ENCODE results near the gene TMEM74B. TPM values are rescaled to one million over a fixed set of nuclear protein-coding genes. Genes with fewer than 3 reads are reported as not detected.

The TMEM74B gene
- total and polyA plus RNA-seq, 2 donors, result 0.47 to 1.3 TPM

DNA sequence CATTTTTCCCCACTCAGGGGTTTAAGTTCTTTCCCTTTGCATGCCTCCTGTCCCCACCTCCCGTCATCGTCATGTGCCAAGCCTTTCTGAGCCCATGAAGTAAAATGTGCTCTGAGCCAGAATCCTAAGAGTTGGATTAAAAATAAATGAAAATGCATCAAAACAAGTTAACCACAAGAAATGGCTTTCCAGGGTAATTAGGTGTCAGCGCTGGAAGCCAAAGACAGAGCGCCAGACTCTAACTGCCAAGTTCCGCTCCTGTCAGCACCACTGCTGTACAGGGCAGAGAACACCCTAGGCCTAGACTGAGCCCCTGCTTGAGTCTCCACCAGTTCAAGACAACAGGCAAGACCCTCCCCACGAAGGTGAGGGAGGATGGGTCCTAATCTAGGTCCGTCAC lies 13.0 kb upstream of the TMEM74B start:
- no peaks in the 10 kb centered on the region for H3K36me3 ChIP-seq (ENCODE audit: control insufficient read depth in 2 of 2, insufficient read depth in 2 of 2, low read length in 1 of 2)
- no peak for DNase-seq (ENCODE audit: low read depth in 6 of 9, low spot score in 9 of 9)
- no peaks in the 10 kb centered on the region for H3K4me1 ChIP-seq (ENCODE audit: control insufficient read depth in 2 of 2, insufficient read depth in 2 of 2, low read length in 2 of 2)
- H3K27me3 ChIP-seq (ENCODE audit: control insufficient read depth in 2 of 2, insufficient read depth in 1 of 2, low read length in 1 of 2), result no peaks in the 10 kb centered on the region
- WGBS, result 88% methylated on average over 7 of the region's 7 CpGs
- H3K9me3 ChIP-seq (ENCODE audit: control insufficient read depth in 2 of 2, insufficient read depth in 1 of 2, low read length in 1 of 2), result no peaks in the 10 kb centered on the region
- no peak overlapping the region for H3K27ac ChIP-seq (ENCODE audit: low read depth in 1 of 2, low read length in 1 of 2)
- H3K4me3 ChIP-seq (ENCODE audit: low read length in 2 of 2), result no peak overlapping the region

DNA sequence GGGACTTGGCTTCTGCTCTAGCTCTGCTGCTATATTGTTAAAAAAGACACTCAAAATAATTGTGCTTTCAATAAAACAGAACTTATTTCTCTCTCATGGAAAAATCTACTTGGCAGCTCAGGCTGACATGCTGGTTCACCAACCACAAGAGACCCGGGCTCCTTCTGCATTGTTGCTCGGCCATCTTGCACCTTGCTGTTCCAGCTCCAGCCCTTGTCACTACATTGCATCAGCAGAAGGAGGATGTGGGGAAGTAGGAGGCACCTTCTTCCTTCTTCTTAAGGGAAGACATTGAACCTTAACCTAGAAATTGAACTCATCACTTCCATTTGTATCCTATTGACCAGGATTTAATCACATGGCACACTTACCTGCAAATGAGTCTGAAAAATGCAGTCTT lies 11.9 kb upstream of the TMEM74B start:
- DNase-seq (ENCODE audit: low read depth in 6 of 9, low spot score in 9 of 9), result no peak
- no peaks in the 10 kb centered on the region for H3K36me3 ChIP-seq (ENCODE audit: control insufficient read depth in 2 of 2, insufficient read depth in 2 of 2, low read length in 1 of 2)
- H3K9me3 ChIP-seq (ENCODE audit: control insufficient read depth in 2 of 2, insufficient read depth in 1 of 2, low read length in 1 of 2), result no peaks in the 10 kb centered on the region
- no peaks in the 10 kb centered on the region for H3K4me1 ChIP-seq (ENCODE audit: control insufficient read depth in 2 of 2, insufficient read depth in 2 of 2, low read length in 2 of 2)
- no peak overlapping the region for H3K4me3 ChIP-seq (ENCODE audit: low read length in 2 of 2)
- H3K27ac ChIP-seq (ENCODE audit: low read depth in 1 of 2, low read length in 1 of 2), result no peak overlapping the region
- 98% methylated on average over 2 of the region's 2 CpGs for WGBS
- H3K27me3 ChIP-seq (ENCODE audit: control insufficient read depth in 2 of 2, insufficient read depth in 1 of 2, low read length in 1 of 2), result no peaks in the 10 kb centered on the region

DNA sequence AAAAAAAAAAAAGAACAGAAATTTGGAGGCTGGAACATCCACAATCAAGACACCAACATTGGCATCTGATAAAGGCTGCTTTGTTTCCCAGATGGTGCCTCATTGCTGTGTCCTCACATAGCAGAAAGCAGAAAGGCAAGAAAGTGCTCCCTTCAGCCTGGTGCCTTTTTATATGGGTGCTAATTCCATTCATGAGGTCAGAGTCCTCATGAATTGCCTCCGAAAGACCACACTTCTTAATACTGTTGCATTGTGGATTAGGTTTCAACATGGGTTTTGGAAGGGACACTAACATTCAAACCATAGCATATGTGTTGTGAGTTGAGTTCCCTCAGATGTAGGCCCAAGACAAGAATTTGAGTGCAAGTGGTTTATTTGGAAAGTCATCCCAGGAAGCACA lies 10.4 kb upstream of the TMEM74B start:
- no peak overlapping the region for H3K4me3 ChIP-seq (ENCODE audit: low read length in 2 of 2)
- H3K9me3 ChIP-seq (ENCODE audit: control insufficient read depth in 2 of 2, insufficient read depth in 1 of 2, low read length in 1 of 2), result no peaks in the 10 kb centered on the region
- H3K36me3 ChIP-seq (ENCODE audit: control insufficient read depth in 2 of 2, insufficient read depth in 2 of 2, low read length in 1 of 2), result no peaks in the 10 kb centered on the region
- 97% methylated on average over 1 of the region's 1 CpG for WGBS
- no peak for DNase-seq (ENCODE audit: low read depth in 6 of 9, low spot score in 9 of 9)
- H3K27me3 ChIP-seq (ENCODE audit: control insufficient read depth in 2 of 2, insufficient read depth in 1 of 2, low read length in 1 of 2), result peaks cover 0 to 2% of the 10 kb centered on the region in 2 donors
- no peaks in the 10 kb centered on the region for H3K4me1 ChIP-seq (ENCODE audit: control insufficient read depth in 2 of 2, insufficient read depth in 2 of 2, low read length in 2 of 2)
- H3K27ac ChIP-seq (ENCODE audit: low read depth in 1 of 2, low read length in 1 of 2), result no peak overlapping the region

DNA sequence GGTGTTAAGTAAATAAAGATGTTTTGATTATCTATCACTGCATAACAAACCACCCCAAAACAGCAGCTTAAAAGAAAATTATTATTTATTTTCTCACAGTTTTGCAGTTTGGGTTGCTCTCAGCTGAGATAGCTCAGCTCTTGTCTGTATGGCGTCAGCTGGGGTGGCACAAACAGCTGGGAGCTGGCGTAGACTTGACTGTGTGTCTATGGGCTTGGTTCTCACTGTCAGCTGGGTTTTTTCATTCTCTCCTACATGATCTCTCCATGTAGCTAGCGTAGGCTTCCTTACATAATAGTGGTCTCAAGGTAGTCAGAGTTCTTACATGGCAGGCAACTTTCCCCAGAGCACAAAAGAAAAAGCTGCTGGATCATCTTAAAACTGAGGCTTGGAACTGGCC lies 6.5 kb upstream of the TMEM74B start:
- H3K4me3 ChIP-seq (ENCODE audit: low read length in 2 of 2), result no peak overlapping the region
- DNase-seq (ENCODE audit: low read depth in 6 of 9, low spot score in 9 of 9), result no peak
- WGBS, result 96% methylated on average over 3 of the region's 3 CpGs

DNA sequence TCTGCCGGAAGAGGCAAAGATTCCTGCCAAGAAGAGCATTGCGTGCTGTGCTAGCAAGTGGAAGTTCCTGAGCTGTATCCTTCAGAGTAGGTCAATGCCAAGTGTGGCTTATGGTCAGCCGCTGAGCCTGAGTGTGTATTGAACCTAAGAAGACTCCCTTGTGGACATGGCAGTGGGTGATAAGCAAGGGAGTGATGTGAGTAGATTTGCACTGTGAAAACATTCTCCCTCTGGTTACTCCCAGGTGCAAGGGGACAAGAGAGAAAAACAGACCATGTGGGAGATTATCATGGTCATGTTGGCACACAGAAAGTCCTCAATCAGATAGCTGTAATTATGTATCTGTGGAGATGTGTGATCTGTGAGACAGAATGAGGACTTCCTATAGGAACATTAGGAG lies 6.1 kb upstream of the TMEM74B start:
- no peak for DNase-seq (ENCODE audit: low read depth in 6 of 9, low spot score in 9 of 9)
- 98% methylated on average over 3 of the region's 3 CpGs for WGBS
- Histone ChIP-seq H3K27me3 (ENCODE audit: control insufficient read depth in 2 of 2, insufficient read depth in 1 of 2, low read length in 1 of 2) (peaks cover 8 to 27% of the 10 kb centered on the region in 2 donors), H3K9me3 (ENCODE audit: control insufficient read depth in 2 of 2, insufficient read depth in 1 of 2, low read length in 1 of 2) (no peaks in the 10 kb centered on the region), H3K27ac (ENCODE audit: low read depth in 1 of 2, low read length in 1 of 2) (no peak overlapping the region), H3K36me3 (ENCODE audit: control insufficient read depth in 2 of 2, insufficient read depth in 2 of 2, low read length in 1 of 2) (no peaks in the 10 kb centered on the region), H3K4me1 (ENCODE audit: control insufficient read depth in 2 of 2, insufficient read depth in 2 of 2, low read length in 2 of 2) (no peaks in the 10 kb centered on the region), H3K4me3 (ENCODE audit: low read length in 2 of 2) (no peak overlapping the region)

More for the DNA sequence above, 6.5 kb upstream of the TMEM74B start:
- H3K27me3 ChIP-seq (ENCODE audit: control insufficient read depth in 2 of 2, insufficient read depth in 1 of 2, low read length in 1 of 2), result peaks cover 4 to 22% of the 10 kb centered on the region in 2 donors
- no peaks in the 10 kb centered on the region for H3K36me3 ChIP-seq (ENCODE audit: control insufficient read depth in 2 of 2, insufficient read depth in 2 of 2, low read length in 1 of 2)
- H3K4me1 ChIP-seq (ENCODE audit: control insufficient read depth in 2 of 2, insufficient read depth in 2 of 2, low read length in 2 of 2), result no peaks in the 10 kb centered on the region
- H3K27ac ChIP-seq (ENCODE audit: low read depth in 1 of 2, low read length in 1 of 2), result no peak overlapping the region
- no peaks in the 10 kb centered on the region for H3K9me3 ChIP-seq (ENCODE audit: control insufficient read depth in 2 of 2, insufficient read depth in 1 of 2, low read length in 1 of 2)

DNA sequence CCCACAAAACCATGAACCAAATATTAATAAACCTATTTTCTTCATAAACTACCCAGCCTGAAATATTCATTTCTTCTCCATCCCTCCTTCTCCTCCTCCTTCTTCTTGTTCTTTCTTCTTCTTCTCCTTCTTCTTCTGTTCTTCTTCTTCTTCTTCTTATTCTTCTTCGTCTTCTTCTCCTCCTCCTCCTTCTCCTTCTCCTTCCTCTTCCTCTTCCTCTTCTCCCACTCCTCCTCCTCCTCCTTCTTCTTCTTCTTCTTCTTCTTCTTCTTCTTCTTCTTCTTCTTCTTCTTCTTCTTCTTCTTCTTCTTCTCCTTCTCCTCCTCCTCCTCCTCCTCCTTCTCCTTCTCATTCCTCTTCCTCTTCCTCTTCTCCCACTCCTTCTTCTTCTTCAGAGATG lies 5.0 kb upstream of the TMEM74B start:
- 56% methylated on average over 1 of the region's 1 CpG for WGBS

DNA sequence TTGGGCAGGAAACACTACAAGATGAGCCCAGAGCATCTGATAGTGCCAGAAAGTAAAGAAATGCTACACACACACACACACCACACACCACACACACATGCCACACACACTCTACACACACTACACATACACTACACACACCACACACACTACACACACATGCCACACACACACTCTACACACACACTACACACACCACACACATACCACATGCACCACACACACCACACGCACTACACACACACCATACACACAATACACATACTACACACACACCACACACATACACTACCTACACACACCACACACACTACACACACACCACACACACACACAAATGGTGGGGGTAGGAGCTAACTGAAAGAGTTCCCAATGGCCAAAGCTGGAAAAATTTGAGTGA lies 3.6 kb upstream of the TMEM74B start:
- H3K9me3 ChIP-seq (ENCODE audit: control insufficient read depth in 2 of 2, insufficient read depth in 1 of 2, low read length in 1 of 2), result no peaks in the 10 kb centered on the region
- H3K36me3 ChIP-seq (ENCODE audit: control insufficient read depth in 2 of 2, insufficient read depth in 2 of 2, low read length in 1 of 2), result no peaks in the 10 kb centered on the region
- no peak overlapping the region for H3K27ac ChIP-seq (ENCODE audit: low read depth in 1 of 2, low read length in 1 of 2)
- H3K4me1 ChIP-seq (ENCODE audit: control insufficient read depth in 2 of 2, insufficient read depth in 2 of 2, low read length in 2 of 2), result no peaks in the 10 kb centered on the region
- 98% methylated on average over 1 of the region's 1 CpG for WGBS
- no peak overlapping the region for H3K4me3 ChIP-seq (ENCODE audit: low read length in 2 of 2)
- no peak for DNase-seq (ENCODE audit: low read depth in 6 of 9, low spot score in 9 of 9)
- H3K27me3 ChIP-seq (ENCODE audit: control insufficient read depth in 2 of 2, insufficient read depth in 1 of 2, low read length in 1 of 2), result peaks cover 31 to 51% of the 10 kb centered on the region in 2 donors

More for the DNA sequence above, 5.0 kb upstream of the TMEM74B start:
- peaks cover 18 to 36% of the 10 kb centered on the region in 2 donors for H3K27me3 ChIP-seq (ENCODE audit: control insufficient read depth in 2 of 2, insufficient read depth in 1 of 2, low read length in 1 of 2)
- no peak overlapping the region for H3K27ac ChIP-seq (ENCODE audit: low read depth in 1 of 2, low read length in 1 of 2)
- H3K4me3 ChIP-seq (ENCODE audit: low read length in 2 of 2), result no peak overlapping the region
- H3K9me3 ChIP-seq (ENCODE audit: control insufficient read depth in 2 of 2, insufficient read depth in 1 of 2, low read length in 1 of 2), result no peaks in the 10 kb centered on the region
- DNase-seq (ENCODE audit: low read depth in 6 of 9, low spot score in 9 of 9), result no peak
- no peaks in the 10 kb centered on the region for H3K36me3 ChIP-seq (ENCODE audit: control insufficient read depth in 2 of 2, insufficient read depth in 2 of 2, low read length in 1 of 2)
- no peaks in the 10 kb centered on the region for H3K4me1 ChIP-seq (ENCODE audit: control insufficient read depth in 2 of 2, insufficient read depth in 2 of 2, low read length in 2 of 2)

DNA sequence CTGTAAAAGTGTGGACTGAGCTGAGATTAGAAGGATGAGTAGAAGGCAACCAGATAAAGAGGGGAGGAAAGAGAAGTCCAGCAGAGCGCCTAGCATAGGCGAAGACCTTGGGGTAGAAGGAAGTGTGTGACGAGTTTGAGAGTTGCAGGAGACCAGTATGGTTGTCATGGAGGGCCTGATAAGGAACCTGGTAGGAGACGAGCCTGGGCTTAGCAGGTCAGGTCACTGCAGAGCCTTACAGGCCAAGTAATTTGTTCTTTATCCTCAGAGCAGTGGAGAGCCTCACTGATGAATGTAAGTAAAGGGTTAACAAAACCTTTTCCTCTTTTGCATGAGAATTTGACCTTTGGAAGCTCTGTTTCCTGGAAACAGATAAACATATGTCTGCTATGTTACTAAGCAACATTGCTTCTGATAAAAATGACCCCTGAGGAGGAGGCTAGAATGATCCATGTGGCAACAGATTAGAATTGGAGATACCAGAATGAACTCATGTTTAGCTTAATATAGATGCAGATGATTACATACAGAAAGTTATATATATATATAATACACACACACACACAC lies 2.9 kb upstream of the TMEM74B start:
- WGBS, result 68% methylated on average over 4 of the region's 4 CpGs
- DNase-seq (ENCODE audit: low read depth in 6 of 9, low spot score in 9 of 9), result no peak
- Histone ChIP-seq H3K4me3 (ENCODE audit: low read length in 2 of 2) (no peak overlapping the region), H3K27me3 (ENCODE audit: control insufficient read depth in 2 of 2, insufficient read depth in 1 of 2, low read length in 1 of 2) (peaks cover 36 to 56% of the 10 kb centered on the region in 2 donors), H3K36me3 (ENCODE audit: control insufficient read depth in 2 of 2, insufficient read depth in 2 of 2, low read length in 1 of 2) (no peaks in the 10 kb centered on the region), H3K9me3 (ENCODE audit: control insufficient read depth in 2 of 2, insufficient read depth in 1 of 2, low read length in 1 of 2) (no peaks in the 10 kb centered on the region), H3K4me1 (ENCODE audit: control insufficient read depth in 2 of 2, insufficient read depth in 2 of 2, low read length in 2 of 2) (no peaks in the 10 kb centered on the region), H3K27ac (ENCODE audit: low read depth in 1 of 2, low read length in 1 of 2) (no peak overlapping the region)

DNA sequence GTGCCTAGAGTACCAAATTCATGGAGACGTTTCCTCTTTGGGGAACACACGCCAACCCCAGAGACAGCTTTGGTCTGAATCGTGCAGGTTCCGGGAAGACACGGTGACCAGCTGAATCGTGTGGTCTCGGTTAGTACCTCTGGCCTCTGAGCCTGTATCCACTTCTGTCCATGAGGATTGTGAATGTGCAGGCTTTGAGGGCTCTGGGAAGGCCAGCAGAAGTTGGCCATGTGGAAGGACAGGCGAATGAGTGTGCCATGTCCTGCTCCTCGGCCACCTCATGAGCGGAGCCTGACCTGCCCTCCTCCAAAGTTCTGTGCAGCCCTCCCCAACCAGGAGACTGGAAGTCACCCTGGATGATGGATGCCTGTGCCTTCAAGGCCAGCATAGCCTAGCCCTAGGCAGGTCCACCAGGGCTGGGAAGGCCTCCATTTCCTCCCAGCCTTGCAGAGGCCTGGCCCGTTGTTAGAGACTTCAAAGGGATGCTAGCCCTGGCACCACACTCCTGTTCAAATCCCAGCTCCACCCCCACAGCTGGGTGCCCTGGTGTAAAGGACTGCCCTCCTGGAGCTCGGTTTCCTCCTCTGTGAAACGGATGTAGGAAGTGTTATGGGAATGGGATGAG lies 1.7 kb upstream of the TMEM74B start:
- DNase-seq (ENCODE audit: low read depth in 6 of 9, low spot score in 9 of 9), result no peak
- no peaks in the 10 kb centered on the region for H3K4me1 ChIP-seq (ENCODE audit: control insufficient read depth in 2 of 2, insufficient read depth in 2 of 2, low read length in 2 of 2)
- H3K36me3 ChIP-seq (ENCODE audit: control insufficient read depth in 2 of 2, insufficient read depth in 2 of 2, low read length in 1 of 2), result no peaks in the 10 kb centered on the region
- no peak overlapping the region for H3K27ac ChIP-seq (ENCODE audit: low read depth in 1 of 2, low read length in 1 of 2)
- peaks cover 37 to 62% of the 10 kb centered on the region in 2 donors for H3K27me3 ChIP-seq (ENCODE audit: control insufficient read depth in 2 of 2, insufficient read depth in 1 of 2, low read length in 1 of 2)
- no peaks in the 10 kb centered on the region for H3K9me3 ChIP-seq (ENCODE audit: control insufficient read depth in 2 of 2, insufficient read depth in 1 of 2, low read length in 1 of 2)
- WGBS, result 91% methylated on average over 13 of the region's 13 CpGs
- H3K4me3 ChIP-seq (ENCODE audit: low read length in 2 of 2), result no peak overlapping the region
